Cardiac fibroblast (primary cell): ENCODE data around the gene CDK2.

ENCODE experiments used
- DNase-seq, 2 donors: peaks; one replicate each; pipeline versions ENCODE4 v3.0.0 to v3.0.0-alpha.2; 2010; ENCODE audit warnings: low read depth in 2 of 2
- H3K4me3 ChIP-seq, 2 donors: replicated peaks in 1 of 2; 1 replicate in 1 of 2; 2 replicates in 1 of 2; pipeline ENCODE4 v1.5.1; 2011; ENCODE audit warnings: low read depth in 2 of 2, low read length in 2 of 2, mild to moderate bottlenecking in 2 of 2, moderate library complexity in 1 of 2
- TF ChIP-seq, protein P1 (sequence below): IDR thresholded peaks from one replicate; pipeline ENCODE4 v1.5.1; 2011; ENCODE audit warnings: low read depth, mild to moderate bottlenecking, low read length, inconsistent platforms

Gene CDK2

GRCh38 chr12:56014205-56014604 is 47.6 kb downstream of the CDK2 start:
- TF ChIP-seq, protein P1, sequence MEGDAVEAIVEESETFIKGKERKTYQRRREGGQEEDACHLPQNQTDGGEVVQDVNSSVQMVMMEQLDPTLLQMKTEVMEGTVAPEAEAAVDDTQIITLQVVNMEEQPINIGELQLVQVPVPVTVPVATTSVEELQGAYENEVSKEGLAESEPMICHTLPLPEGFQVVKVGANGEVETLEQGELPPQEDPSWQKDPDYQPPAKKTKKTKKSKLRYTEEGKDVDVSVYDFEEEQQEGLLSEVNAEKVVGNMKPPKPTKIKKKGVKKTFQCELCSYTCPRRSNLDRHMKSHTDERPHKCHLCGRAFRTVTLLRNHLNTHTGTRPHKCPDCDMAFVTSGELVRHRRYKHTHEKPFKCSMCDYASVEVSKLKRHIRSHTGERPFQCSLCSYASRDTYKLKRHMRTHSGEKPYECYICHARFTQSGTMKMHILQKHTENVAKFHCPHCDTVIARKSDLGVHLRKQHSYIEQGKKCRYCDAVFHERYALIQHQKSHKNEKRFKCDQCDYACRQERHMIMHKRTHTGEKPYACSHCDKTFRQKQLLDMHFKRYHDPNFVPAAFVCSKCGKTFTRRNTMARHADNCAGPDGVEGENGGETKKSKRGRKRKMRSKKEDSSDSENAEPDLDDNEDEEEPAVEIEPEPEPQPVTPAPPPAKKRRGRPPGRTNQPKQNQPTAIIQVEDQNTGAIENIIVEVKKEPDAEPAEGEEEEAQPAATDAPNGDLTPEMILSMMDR, result no peak
- no peak overlapping the region for H3K4me3 ChIP-seq
- no peak for DNase-seq

DNA sequence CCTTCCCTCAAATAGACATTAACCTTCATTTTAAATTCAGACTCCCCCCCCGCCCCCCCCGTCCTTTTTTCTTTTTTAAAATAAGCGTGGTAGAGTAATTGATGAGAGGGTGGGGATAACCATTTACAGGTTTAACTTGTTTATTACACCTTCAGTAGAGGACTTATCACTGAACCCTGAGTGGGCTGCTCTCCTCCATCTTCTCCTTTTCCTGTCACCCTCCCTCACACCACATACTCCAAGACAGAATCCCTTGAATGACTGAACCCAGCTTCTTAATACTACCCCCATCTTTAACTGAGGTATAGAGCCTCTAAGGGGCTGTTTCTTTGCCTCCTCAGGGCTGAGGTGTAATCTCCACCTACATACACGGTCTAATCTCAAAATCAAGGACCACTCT is 50.6 kb downstream of the CDK2 start:
- TF ChIP-seq, protein P1, result no peak
- no peak overlapping the region for H3K4me3 ChIP-seq
- DNase-seq, result no peak

DNA sequence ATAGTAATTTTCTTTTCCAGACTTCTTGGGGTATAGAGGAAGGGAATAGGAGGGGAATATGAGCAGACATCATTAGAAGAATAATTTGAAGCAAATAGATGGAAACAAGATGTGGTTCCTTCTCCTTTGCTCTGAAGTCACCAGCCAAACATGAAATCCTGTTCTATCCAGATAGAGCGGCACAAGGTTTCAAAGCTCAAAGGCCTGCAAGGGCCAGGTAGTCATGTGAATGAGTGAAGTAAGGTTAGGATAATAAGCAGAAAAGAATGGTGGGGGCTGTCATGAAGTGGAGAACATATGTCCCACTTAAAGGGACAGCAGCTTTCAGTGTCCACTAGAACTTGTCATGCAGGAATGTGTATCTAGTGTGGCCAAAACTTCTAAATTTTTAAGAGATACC is 51.7 kb downstream of the CDK2 start:
- TF ChIP-seq, protein P1, result no peak
- H3K4me3 ChIP-seq, result no peak overlapping the region
- DNase-seq, result no peak

GRCh38 chr12:56020423-56021184 is 54.0 kb downstream of the CDK2 start, which contains the start of gene IKZF4:
IKZF4 (plus strand) TSS chr12:56021043; CDS start chr12:56021494, 451 bp downstream.
- TF ChIP-seq, protein P1, result no peak
- peak in 1 of 2 donors; percentile 85 for DNase-seq
- H3K4me3 ChIP-seq, result peak within 1 kb of the TSS; percentile 7 to 32

- TF ChIP-seq, protein P1, result no peak
- peak overlapping the region in 1 of 2 donors; percentile 32 for H3K4me3 ChIP-seq
- no peak for DNase-seq
Measured at GRCh38 chr12:56021889-56022497, 55.4 kb downstream of the CDK2 start.
